ENCODE data around the gene KRT23.
"Not testable (repeated sequence)": the region's sequence is repeated elsewhere in the genome, so short reads cannot be mapped to it uniquely, and the experiment has no call there.

The KRT23 gene

DNA sequence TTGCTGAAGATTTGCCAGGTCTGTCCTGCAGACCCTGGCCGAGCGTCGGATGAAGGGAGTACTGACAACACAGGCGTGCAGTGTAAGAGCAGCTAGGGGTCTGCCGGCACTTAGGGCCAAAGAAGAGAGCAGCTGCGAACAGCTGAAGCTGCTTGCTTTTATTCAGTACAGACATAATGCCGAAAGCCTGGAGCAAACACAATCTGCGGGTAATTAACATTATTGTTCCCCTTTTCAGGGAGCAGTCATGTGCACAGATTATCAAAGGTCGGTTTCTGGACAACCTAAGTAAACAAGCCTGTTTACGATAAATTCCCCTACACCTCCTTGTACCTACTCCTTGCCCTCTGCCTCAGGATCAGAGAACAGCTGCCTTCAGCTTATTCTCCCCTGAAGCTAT, 12.0 kb upstream of the KRT23 start:
- no peak for DNase-seq

DNA sequence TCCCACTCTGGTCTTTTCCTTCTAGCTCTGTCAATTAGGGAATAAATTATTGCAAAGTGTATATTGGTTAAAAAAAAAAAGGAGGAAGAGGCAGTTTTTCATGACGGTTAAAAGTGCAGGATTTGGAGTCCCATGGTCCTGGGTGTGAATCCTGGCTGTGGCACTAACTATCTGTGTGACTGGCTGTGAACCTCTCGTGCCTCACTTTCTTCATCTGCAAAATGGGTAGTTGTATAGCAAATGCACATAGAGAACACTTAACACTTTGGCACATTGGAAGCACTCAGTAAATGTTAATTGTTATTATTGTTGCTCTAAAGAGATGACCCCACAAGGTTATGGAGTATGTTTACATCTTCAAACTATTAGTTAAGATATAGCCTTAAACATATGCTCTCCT, 10.5 kb upstream of the KRT23 start:
- no peak for DNase-seq

DNA sequence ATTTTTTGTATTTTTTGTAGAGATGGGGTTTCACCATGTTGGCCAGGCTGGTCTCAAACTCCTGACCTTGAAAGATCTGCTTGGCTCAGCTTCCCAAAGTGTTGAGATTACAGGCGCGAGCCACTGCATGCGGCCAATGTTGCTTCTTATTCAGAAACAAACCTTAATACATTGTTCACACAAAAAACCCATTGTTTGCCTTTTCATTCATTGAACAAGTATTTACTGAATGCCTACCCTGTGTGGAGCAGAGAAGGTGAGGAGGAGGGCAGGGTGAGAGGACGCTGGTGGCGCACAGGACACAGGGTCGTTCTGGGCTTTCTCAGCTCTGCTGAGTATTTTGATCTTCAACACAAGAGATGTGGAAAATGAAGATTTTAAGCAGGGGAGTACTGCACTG, 8.0 kb upstream of the KRT23 start:
- no peak for DNase-seq

GRCh38 chr17:40944531-40944930, 7.1 kb upstream of the KRT23 start:
- DNase-seq: no peak

DNA sequence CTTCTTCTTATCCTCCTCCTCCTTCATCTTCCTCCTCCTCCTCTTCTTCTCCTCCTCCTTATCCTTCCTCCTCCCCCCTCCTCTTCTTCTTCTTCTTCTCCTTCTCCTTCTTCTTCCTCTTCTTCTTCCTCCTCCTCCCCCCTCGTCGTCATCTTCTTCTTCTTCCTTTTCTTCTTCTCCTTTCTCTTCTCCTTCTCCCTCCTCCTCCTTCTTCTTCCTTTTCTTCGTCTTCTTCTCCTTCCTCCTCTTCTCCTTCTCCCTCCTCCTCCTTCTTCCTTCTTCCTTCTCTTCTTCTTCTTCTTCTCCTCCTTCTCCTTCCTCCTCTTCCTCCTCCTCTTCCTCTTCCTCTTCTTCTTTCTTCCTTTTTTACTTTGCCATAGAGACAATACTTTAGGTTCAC, 5.1 kb upstream of the KRT23 start:
- no peak for DNase-seq

- no peak for DNase-seq
These were observed 2.8 kb upstream of the KRT23 start for GRCh38 chr17:40940266-40940665.

- DNase-seq: no peak
These were observed 1.5 kb upstream of the KRT23 start for GRCh38 chr17:40938981-40939380.

DNA sequence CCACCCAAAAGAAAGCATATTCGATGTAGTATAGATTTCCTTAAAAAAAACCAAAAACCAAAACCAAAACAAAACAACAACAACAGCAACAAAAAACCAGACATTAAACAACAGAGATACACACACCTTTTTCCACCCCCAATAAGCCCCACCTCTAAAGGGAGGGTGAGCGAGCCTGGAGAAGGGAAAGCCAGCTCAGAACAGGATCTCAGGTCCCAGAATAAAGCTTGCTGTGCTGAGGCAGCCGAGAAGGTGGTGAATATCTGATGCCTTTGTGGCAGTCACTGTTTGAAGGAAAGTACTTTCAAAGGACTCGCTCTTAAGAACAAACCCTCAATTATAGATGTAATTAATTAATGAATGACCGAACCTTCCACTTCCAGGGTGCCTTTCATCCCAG, 470 bp downstream of the KRT23 start:
- no peak for DNase-seq

- no peak for DNase-seq
These were observed 942 bp downstream of the KRT23 start for GRCh38 chr17:40936437-40936971.

- DNase-seq: no peak
These were observed 1.8 kb downstream of the KRT23 start for GRCh38 chr17:40935624-40936023.

DNA sequence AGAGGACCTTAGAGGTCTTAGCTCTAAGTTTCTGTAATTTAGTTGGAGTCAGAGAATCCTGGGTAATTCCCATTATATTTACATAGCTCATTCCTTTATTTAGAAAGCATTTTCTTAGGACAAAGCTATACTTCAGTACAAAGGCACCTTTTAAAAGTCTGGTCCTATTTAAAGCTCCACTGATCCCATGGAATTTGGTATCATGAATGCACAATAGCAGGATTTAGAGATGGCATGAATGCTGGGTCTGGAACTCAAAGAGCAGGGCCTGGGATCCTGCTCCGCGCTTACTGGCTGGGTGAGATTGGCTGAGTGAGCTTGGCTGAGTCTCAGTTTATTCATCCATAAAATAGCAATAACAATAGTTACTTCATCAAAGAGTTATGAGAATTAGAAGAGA, 4.8 kb downstream of the KRT23 start:
- no peak for DNase-seq

DNA sequence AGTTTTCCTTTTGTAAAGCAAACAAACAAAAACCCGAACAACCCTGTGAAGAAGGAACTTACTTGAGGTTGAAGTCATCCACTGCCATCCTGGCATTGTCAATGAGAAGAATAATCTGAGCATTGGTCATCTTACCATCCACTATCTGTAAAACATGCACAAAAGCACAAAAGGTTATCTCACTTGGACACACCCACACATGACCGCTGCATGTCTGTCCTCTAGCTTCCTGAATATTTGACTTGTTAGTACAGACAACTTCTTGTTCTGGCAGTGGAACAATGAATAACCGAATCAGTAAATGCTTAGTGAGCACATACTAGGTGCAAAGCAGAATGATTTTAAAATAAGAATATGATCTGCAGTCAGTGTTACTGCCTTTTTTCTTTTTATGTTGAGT, 6.1 kb downstream of the KRT23 start:
- no peak for DNase-seq

- no peak for DNase-seq
These were observed 11.1 kb downstream of the KRT23 start for GRCh38 chr17:40926341-40926740.

GRCh38 chr17:40922239-40922638, 15.2 kb downstream of the KRT23 start:
- DNase-seq: no peak

GRCh38 chr17:40921026-40921425, 16.4 kb downstream of the KRT23 start:
- no peak for DNase-seq

DNA sequence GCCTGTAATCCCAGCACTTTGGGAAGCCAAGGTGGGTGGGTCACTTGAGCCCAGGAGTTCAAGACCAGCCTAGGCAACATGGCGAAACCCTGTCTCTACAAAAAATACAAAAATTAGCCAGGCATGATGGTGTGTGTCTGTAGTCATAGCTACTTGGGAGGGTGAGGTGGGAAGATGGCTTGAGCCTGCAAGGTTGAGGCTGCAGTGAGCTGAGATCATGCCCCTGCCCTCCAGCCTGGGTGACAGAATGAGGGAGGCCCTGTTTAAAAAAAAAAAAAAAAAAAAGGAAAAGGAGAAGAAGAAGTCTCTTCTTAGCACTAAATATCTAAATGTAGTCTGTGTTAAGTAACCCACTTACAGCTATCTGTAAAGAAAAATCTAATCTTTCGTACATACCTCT, 20.3 kb downstream of the KRT23 start:
- DNase-seq: not testable (repeated sequence)

GRCh38 chr17:40916366-40916765, 21.1 kb downstream of the KRT23 start:
- no peak for DNase-seq

DNA sequence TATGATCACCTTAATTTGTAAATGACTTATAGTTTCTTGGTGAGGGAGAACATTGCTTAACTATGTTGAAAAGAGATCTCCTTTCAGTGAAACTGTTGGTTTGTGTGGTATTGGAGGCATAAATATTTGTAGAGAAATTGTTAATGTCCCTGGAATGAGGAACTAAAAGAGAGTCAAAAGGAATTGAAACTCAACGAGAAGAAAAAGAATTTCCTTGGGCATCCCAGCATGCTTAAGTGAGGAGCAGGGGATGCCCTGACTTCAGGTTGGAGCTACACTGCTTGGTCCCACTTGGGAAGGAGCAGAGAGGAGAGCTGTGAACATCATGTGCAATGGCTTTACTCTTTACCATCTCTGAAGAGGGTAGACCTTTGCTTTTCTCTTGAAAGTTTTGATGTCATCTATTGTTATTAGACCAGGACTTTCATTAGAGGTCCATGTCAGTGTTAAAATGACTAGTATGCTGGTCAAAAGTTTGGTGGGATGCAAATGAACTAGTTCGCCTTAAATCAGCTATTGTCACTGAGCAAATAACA, 21.7 kb downstream of the KRT23 start:
- DNase-seq: no peak

- DNase-seq: no peak
These were observed 22.2 kb downstream of the KRT23 start for GRCh38 chr17:40915199-40915661.

GRCh38 chr17:40914075-40914855, 23.2 kb downstream of the KRT23 start:
- no peak for DNase-seq

- DNase-seq: no peak
These were observed 24.8 kb downstream of the KRT23 start for GRCh38 chr17:40912486-40913210.

DNA sequence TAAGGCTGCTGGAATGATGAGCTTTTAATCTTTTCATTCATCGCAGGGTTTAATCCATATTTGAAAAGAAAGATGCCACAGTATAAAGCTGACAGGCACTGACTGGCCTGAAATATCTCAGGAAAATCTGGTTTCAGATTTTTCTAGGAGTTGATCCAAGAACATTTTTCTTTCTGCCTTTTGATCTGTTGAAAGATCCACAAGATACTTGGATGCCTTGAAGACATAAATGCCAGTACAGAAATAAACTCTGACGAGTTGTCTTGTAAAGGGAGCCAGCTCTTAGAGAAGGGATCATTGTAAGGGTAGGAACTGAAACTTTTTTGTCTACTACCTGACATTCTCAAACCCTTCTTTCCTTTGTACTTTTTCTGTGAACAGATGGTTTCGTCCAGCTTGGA, 27.0 kb downstream of the KRT23 start:
- DNase-seq: no peak

DNA sequence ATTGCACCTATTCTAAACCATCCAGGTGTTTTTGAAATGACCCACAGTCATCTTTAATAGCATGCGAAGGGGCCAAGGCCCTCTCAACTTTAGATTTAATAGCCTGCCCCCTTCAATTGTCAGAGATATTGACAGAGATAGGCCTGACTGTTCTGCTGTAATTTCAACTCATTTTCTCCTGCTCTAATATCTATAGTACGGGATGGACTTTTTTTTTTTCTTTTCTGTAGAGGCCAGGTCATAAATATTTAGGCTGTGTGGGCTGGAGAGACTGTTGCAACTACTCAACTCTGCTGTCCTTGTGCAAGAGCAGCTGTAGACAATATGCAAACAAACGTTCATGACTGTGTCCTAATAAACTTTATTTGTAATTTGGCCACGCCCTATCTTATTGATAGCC, 27.7 kb downstream of the KRT23 start:
- DNase-seq: no peak

- peak; percentile 39 for DNase-seq
These were observed 28.1 kb downstream of the KRT23 start for GRCh38 chr17:40909351-40909750.

Data from DMS 273 treated with DMSO at 0.1 percent for 48 hours (cell line).